A549 (cell line): ENCODE results near the gene MRPL36. TPM values are rescaled to one million over a fixed set of nuclear protein-coding genes. Genes with fewer than 3 reads are reported as not detected.

ENCODE experiments used
- ATAC-seq, 2 experiments: fragments of 200-7000 bp in 1 of 2; fragments of >200 bp in 1 of 2; cut with Nextera tagmentation in 1 of 2; cut with Tn5 transposase in 1 of 2; 3 replicates each; pipeline versions ENCODE4 v1.8.0 to v1.9.1; 2018 to 2020; ENCODE audit warnings: mild to moderate bottlenecking in 1 of 2, moderate library complexity in 1 of 2
- CTCF ChIA-PET: fragments of 300-600 bp; sonication (Branson Sonifier 250); formaldehyde crosslinking; extraction: SDS; loops from one replicate; lab custom pipeline; 2021; ENCODE audit warnings: antibody characterized with exemption, inconsistent platforms; lab: Yijun Ruan, JAX
- POLR2A ChIA-PET: fragments of 350-600 bp; formaldehyde crosslinking; extraction: SDS; loops from one replicate; lab custom pipeline; 2021; ENCODE audit warnings: antibody characterized with exemption, inconsistent platforms; lab: Yijun Ruan, JAX
- DNase-seq, 2 experiments: peaks; one replicate each; pipeline versions ENCODE4 v3.0.0 to v3.0.0-alpha.2; 2011 to 2016; ENCODE audit warnings: low read depth in 1 of 2, low spot score in 1 of 2
- FAIRE-seq: peaks from 2 replicates; lab custom pipeline; 2011; peaks lifted over from hg19 to GRCh38; lab: Jason Lieb, UNC
- H3K27ac ChIP-seq, 2 experiments: fragments of >200 bp; sonication (Bioruptor Twin); formaldehyde crosslinking; 3 replicates each; pipeline ENCODE4 v1.5.1; 2016 to 2017
- H3K4me1 ChIP-seq: fragments of >200 bp; sonication (Bioruptor Twin); formaldehyde crosslinking; 3 replicates; pipeline ENCODE4 v1.6.1; 2016
- H3K4me2 ChIP-seq: fragments of >200 bp; sonication (Bioruptor Twin); formaldehyde crosslinking; 3 replicates; pipeline ENCODE4 v1.6.1; 2016
- H3K4me3 ChIP-seq: fragments of >200 bp; sonication (Bioruptor Twin); formaldehyde crosslinking; 3 replicates; pipeline ENCODE4 v1.5.1; 2016
- H3K9me3 ChIP-seq: fragments of >200 bp; sonication (Bioruptor Twin); formaldehyde crosslinking; 3 replicates; pipeline ENCODE4 v1.6.1; 2016
- BHLHE40 ChIP-seq: IDR thresholded peaks from 2 replicates; pipeline ENCODE4 v1.6.1; 2012; ENCODE audit warnings: low read depth, low read length, inconsistent platforms
- CEBPB ChIP-seq, 2 experiments: fragments of >200 bp in 1 of 2; sonication (Bioruptor Twin) in 1 of 2; formaldehyde crosslinking in 1 of 2; IDR thresholded peaks; 2 replicates each; pipeline ENCODE4 v1.6.1; 2012 to 2016
- CHD2 ChIP-seq: fragments of 150-350 bp; IDR thresholded peaks from 2 replicates; pipeline ENCODE4 v1.6.1; 2014; ENCODE audit warnings: low read length; ENCODE audit not compliant: partially characterized antibody
- CHD4 ChIP-seq: fragments of 200-600 bp; sonication (generic); IDR thresholded peaks from 2 replicates; pipeline ENCODE4 v1.6.1; 2016; ENCODE audit warnings: antibody characterized with exemption, mild to moderate bottlenecking, borderline replicate concordance
- EHMT2 ChIP-seq: fragments of 200-600 bp; sonication (generic); IDR thresholded peaks from 2 replicates; pipeline ENCODE4 v1.6.1; 2016; ENCODE audit warnings: antibody characterized with exemption, low read depth, mild to moderate bottlenecking, moderate library complexity
- ESRRA ChIP-seq: fragments of 150-350 bp; IDR thresholded peaks from 2 replicates; pipeline ENCODE4 v1.6.1; 2014; ENCODE audit warnings: mild to moderate bottlenecking, low read length, borderline replicate concordance
- FOSL2 ChIP-seq, 2 experiments: fragments of 450-650 bp in 1 of 2; fragments of >200 bp in 1 of 2; sonication (Bioruptor Twin) in 1 of 2; formaldehyde crosslinking; IDR thresholded peaks; 2 replicates each; pipeline versions ENCODE4 v1.5.0 to v1.6.1; 2016 to 2020; ENCODE audit warnings: mild to moderate bottlenecking in 1 of 2, moderate library complexity in 1 of 2
- FOXS1 ChIP-seq: fragments of 250-450 bp; sonication (Bioruptor Pico); IDR thresholded peaks from 2 replicates; pipeline ENCODE4 v1.5.0; 2020; ENCODE audit warnings: mild to moderate bottlenecking, moderate library complexity
- HOXA7 ChIP-seq: fragments of 250-450 bp; sonication (Bioruptor Pico); IDR thresholded peaks from 2 replicates; pipeline ENCODE4 v1.5.0; 2020; ENCODE audit warnings: mild to moderate bottlenecking, moderate library complexity
- JUNB ChIP-seq: fragments of >200 bp; sonication (Bioruptor Twin); formaldehyde crosslinking; IDR thresholded peaks from 2 replicates; pipeline ENCODE4 v1.6.1; 2016
- PHF8 ChIP-seq: fragments of 200-600 bp; sonication (generic); IDR thresholded peaks from 2 replicates; pipeline ENCODE4 v1.6.1; 2016; ENCODE audit warnings: low read depth, mild to moderate bottlenecking, antibody characterized with exemption, moderate library complexity, borderline replicate concordance
- POLR2A ChIP-seq: IDR thresholded peaks from 2 replicates; pipeline ENCODE4 v1.6.1; 2012; ENCODE audit warnings: mild to moderate bottlenecking, low read length
- POLR2AphosphoS2 ChIP-seq: conservative IDR thresholded peaks from 2 replicates; pipeline ENCODE4 v1.6.1; 2012; ENCODE audit warnings: low read length, improper control_type of control experiment, inconsistent platforms
- TP53 ChIP-seq: fragments of 250-450 bp; sonication (Bioruptor Pico); IDR thresholded peaks from 2 replicates; pipeline ENCODE4 v1.5.0; 2021; ENCODE audit warnings: mild to moderate bottlenecking, moderate library complexity
- ZFP36 ChIP-seq: fragments of 450-650 bp; IDR thresholded peaks from 2 replicates; pipeline ENCODE4 v1.6.1; 2014; ENCODE audit warnings: borderline replicate concordance; ENCODE audit not compliant: partially characterized antibody
- WGBS: methylation state at CpG from one replicate; pipeline ENCODE4 v1.1.6; 2017; ENCODE audit errors: missing lambda C conversion rate; 5-methylcytosine and 5-hydroxymethylcytosine counted together
- polyA plus RNA-seq, 4 experiments: library from polyadenylated mRNA; depleted of rRNA in 3 of 4; stranded (reverse); fragments of >200 nt; fragmentation: RNase III in 1 of 4; extraction: RNeasy Plus Mini Kit Qiagen cat#74134 plus additional on column Dnase treatment in 1 of 4; gene quantifications; 2 replicates in 3 of 4; 3 replicates in 1 of 4; pipeline ENCODE4 v1.2.3, GENCODE V29; 2011 to 2017
- TF ChIP-seq, protein P1 (sequence below): fragments of >200 bp; sonication (Bioruptor Twin); formaldehyde crosslinking; IDR thresholded peaks from 3 replicates; pipeline ENCODE4 v1.5.1; 2016
- TF ChIP-seq, protein P2 (sequence below): fragments of 250-450 bp; sonication (Bioruptor Pico); IDR thresholded peaks from 2 replicates; pipeline ENCODE4 v1.5.0; 2020; ENCODE audit warnings: low read depth, mild to moderate bottlenecking, moderate library complexity
- TF ChIP-seq, protein P3 (sequence below): fragments of 450-650 bp; IDR thresholded peaks from 2 replicates; pipeline ENCODE4 v1.6.1; 2014; ENCODE audit warnings: antibody characterized with exemption

The MRPL36 gene
- polyA plus RNA-seq, 2 of the 4 experiments (the other 2 are of a cell fraction): 114 to 127 TPM

DNA sequence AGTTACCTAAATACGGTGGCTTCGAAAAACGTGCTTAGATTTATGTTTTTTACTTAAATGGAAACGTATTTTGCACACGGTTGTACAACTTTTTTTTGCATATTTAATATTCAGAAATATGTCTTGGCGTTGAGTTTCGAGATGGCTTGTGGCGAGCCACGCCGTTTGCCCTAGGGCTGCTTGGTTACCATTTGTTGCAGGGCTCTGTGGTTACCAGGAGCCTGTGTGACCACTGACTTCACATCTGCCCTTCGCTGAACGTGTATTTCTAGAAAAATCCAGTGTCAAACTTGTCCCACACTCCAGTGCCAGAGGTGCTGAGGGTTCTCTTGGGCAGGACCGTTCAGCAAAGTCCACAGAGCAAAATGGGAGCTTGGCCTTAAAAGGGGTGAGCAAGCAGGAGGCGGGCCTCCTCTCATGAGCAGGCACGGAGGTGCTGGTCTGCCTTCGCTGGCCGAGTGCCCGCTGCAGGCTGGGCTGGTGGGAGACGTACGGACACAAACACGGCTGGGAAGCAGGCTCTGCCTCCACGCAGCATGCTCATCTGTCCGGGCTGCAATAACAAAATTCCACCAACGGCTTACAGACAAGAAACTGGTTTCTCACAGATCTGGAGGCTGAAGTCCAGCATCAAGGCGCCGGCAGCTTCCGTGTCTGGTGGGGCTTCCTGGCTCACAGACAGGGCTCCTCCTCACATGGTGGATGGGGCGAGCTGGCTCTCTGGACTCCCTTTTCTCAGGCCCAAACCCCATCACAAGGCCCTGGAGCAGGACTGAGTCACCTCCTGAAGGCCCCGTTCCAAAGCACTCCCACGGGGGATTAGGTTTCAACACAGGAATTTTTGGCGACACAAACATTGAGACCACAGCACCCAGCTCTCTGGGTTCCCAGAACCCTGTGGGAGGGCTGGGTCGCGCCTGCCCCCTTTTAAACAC lies 5.4 kb downstream of the MRPL36 start:
- CTCF ChIA-PET: interaction anchor here (1.3 kb wide), 1 partner anchor 30 kb away, joined by 3 read pairs; no protein-coding TSS in a partner anchor
- Histone ChIP-seq H3K4me3 (no peak overlapping the region), H3K9me3 (no peaks in the 10 kb centered on the region), H3K27ac (no peak overlapping the region), H3K4me1 (peaks cover 3% of the 10 kb centered on the region; the same call in 2 of the 3 replicates), H3K4me2 (no peak overlapping the region)
- TF ChIP-seq ZFP36: no peak
- TF ChIP-seq POLR2A: no peak
- no peak for TF ChIP-seq FOXS1 (CRISPR knock-in tag)
- FAIRE-seq: no peak
- ATAC-seq: no peak
- 83% methylated on average over 27 of the region's 33 CpGs for WGBS
- POLR2A ChIA-PET: no interaction called here
- no peak for DNase-seq

DNA sequence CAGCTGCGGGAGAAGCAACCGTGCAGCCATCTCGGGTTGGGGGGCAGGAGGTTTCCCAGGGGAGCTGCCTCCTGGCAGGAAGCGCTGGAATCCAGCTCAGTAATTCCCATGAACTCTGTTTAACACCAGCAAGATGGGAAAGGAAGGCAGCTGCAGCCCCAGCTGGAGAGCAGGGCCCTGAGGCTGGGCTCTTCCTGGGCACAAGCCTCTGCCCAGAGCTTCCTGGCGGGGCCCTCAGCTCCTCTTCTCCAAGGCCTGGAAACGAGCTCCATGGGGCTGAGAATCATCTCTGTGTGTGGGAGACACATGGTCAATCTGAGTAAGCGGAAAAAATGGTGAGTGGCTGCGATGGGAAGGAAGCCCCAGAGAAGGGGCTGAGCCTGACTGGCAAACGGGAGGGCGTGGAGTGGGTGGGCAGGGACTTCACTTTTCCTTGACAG lies 6.3 kb downstream of the MRPL36 start:
- Histone ChIP-seq H3K27ac (no peak overlapping the region), H3K4me1 (no peaks in the 10 kb centered on the region; the same call in 2 of the 3 replicates), H3K9me3 (no peaks in the 10 kb centered on the region), H3K4me3 (no peak overlapping the region), H3K4me2 (no peak overlapping the region)
- 76% methylated on average over 10 of the region's 10 CpGs for WGBS
- DNase-seq (no peak), ATAC-seq (no peak), FAIRE-seq (no peak)
- TF ChIP-seq JUNB: no peak
- TF ChIP-seq, protein P1, sequence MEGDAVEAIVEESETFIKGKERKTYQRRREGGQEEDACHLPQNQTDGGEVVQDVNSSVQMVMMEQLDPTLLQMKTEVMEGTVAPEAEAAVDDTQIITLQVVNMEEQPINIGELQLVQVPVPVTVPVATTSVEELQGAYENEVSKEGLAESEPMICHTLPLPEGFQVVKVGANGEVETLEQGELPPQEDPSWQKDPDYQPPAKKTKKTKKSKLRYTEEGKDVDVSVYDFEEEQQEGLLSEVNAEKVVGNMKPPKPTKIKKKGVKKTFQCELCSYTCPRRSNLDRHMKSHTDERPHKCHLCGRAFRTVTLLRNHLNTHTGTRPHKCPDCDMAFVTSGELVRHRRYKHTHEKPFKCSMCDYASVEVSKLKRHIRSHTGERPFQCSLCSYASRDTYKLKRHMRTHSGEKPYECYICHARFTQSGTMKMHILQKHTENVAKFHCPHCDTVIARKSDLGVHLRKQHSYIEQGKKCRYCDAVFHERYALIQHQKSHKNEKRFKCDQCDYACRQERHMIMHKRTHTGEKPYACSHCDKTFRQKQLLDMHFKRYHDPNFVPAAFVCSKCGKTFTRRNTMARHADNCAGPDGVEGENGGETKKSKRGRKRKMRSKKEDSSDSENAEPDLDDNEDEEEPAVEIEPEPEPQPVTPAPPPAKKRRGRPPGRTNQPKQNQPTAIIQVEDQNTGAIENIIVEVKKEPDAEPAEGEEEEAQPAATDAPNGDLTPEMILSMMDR: no peak
- POLR2A ChIA-PET: no interaction called here
- CTCF ChIA-PET: interaction anchor here (1.3 kb wide), 1 partner anchor 29 kb away, joined by 3 read pairs; no protein-coding TSS in a partner anchor

DNA sequence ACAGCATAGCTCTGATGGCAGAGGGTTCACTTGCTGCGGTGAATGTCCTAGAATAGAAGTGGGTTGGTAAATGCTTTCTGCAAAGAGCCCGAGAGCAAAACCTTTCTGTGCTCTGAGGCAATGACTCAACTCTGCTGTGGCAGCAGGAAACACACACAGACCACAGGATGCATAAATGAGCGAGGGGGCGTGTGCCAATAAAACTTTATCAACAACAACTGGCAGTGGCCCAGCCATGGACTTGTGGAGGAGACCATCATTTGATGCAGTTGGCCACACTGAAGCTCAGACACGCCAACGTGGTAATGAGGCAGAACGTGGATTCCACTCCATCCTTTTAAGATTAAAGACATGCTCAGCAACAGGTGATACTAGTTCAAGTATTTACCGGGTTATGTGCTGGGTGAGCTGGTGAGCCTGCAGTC lies 6.8 kb downstream of the MRPL36 start:
- no peaks in the 10 kb centered on the region for H3K9me3 ChIP-seq
- POLR2A ChIA-PET: no interaction called here
- ATAC-seq (no peak), DNase-seq (no peak), FAIRE-seq (no peak)
- CTCF ChIA-PET: interaction anchor here (1.3 kb wide), 1 partner anchor 28 kb away, joined by 3 read pairs; no protein-coding TSS in a partner anchor
- no peaks in the 10 kb centered on the region for H3K4me1 ChIP-seq
- H3K27ac ChIP-seq: no peak overlapping the region
- WGBS: 85% methylated on average over 8 of the region's 8 CpGs
- TF ChIP-seq TP53 (CRISPR knock-in tag) (no peak), JUNB (no peak), HOXA7 (CRISPR knock-in tag) (no peak), POLR2A (no peak), CHD4 (no peak), PHF8 (no peak), POLR2AphosphoS2 (no peak), CHD2 (no peak), EHMT2 (no peak), FOSL2 (IDR thresholded peaks at IDR 0.05) (no peak), FOSL2 (CRISPR knock-in tag; IDR thresholded peaks at IDR 0.05) (no peak), ESRRA (no peak), BHLHE40 (no peak), CEBPB (IDR thresholded peaks at IDR 0.05) (no peak)
- TF ChIP-seq, protein P2, sequence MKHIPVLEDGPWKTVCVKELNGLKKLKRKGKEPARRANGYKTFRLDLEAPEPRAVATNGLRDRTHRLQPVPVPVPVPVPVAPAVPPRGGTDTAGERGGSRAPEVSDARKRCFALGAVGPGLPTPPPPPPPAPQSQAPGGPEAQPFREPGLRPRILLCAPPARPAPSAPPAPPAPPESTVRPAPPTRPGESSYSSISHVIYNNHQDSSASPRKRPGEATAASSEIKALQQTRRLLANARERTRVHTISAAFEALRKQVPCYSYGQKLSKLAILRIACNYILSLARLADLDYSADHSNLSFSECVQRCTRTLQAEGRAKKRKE (CRISPR knock-in tag): no peak
- TF ChIP-seq, protein P3, sequence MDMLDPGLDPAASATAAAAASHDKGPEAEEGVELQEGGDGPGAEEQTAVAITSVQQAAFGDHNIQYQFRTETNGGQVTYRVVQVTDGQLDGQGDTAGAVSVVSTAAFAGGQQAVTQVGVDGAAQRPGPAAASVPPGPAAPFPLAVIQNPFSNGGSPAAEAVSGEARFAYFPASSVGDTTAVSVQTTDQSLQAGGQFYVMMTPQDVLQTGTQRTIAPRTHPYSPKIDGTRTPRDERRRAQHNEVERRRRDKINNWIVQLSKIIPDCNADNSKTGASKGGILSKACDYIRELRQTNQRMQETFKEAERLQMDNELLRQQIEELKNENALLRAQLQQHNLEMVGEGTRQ: no peak
- H3K4me2 ChIP-seq: no peak overlapping the region
- H3K4me3 ChIP-seq: no peak overlapping the region
